ENCODE data around the gene STRA8.
"Not testable (repeated sequence)": the region's sequence is repeated elsewhere in the genome, so short reads cannot be mapped to it uniquely, and the experiment has no call there.

STRA8 gene

DNA sequence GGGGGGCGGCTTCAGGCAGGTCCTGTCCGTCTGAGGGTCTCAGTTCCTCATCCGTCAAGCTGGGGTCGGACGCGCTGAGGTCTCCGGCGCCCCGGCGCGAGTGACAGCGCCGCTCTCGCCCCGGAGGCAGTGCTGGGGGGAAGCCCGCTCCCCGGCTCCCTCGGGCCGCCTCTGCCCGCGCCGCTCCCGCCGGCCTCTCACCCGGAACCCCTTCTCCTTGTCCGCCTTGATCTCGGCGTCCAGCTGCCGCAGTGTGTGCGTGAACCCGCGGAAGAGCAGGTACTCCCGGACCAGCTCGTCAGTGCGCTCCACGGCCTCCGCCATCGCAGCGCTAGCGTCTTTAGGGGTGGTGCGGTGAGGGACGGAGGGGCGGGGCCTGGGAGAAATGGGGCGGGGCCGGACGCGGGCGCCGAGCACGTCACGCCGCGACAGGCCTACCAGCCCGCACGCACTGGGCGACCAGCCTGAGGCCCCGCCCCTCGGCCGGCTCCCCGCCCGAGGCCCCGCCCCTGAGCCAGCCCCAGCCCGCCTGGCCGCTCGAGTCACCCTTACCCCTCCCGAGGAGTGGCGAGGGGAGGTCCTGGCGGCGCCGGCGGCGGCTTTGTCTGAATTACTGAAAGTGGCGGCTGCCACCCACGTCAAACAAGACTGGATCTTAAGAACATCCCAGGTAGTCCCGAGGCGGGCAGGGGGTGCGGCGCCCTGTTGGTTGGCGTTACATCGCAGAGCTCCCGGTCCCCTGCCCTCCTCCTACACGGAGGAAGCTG, 22.3 kb upstream of the STRA8 start, which contains the start of gene WDR91:
Gene WDR91, minus strand, starts transcription at position 348 of the 767 bp plus-strand sequence. Its CDS starts 24 bp downstream, at position 324.
- peak; percentile 84 for DNase-seq (ENCODE audit: low read depth, low spot score)
- TF ChIP-seq SUZ12 (IDR thresholded peaks at IDR 0.05; ENCODE audit: extremely low read depth, insufficient read depth, insufficient read length) (no peak), ZNF274 (IDR thresholded peaks at IDR 0.05; ENCODE audit: low read depth, low read length) (no peak), YY1 (IDR thresholded peaks at IDR 0.05; ENCODE audit: insufficient read depth, insufficient read length) (no peak)
- H3K4me3 ChIP-seq (ENCODE audit: insufficient read length, low read depth): peak within 1 kb of the TSS; percentile 78

GRCh38 chr7:135211946-135212685, 21.5 kb upstream of the STRA8 start:
- not testable (repeated sequence) for H3K4me1 ChIP-seq (ENCODE audit: insufficient read depth, insufficient read length); H3K9me3 ChIP-seq (ENCODE audit: insufficient read depth, low read length); DNase-seq (ENCODE audit: low read depth, low spot score); H3K27me3 ChIP-seq (ENCODE audit: insufficient read depth, insufficient read length); H3K36me3 ChIP-seq (ENCODE audit: insufficient read depth, insufficient read length, low read length)
- Histone ChIP-seq H3K4me3 (ENCODE audit: insufficient read length, low read depth) (peak overlapping the region; percentile 53), H3K9ac (ENCODE audit: insufficient read length, low read depth) (peak overlapping the region; percentile 59)

More for the DNA sequence above, 22.3 kb upstream of the STRA8 start, which contains the start of gene WDR91:
- peaks cover 2% of the 10 kb centered on the region for H3K4me1 ChIP-seq (ENCODE audit: insufficient read depth, insufficient read length)
- peak within 1 kb of the TSS; percentile 90 for H3K9ac ChIP-seq (ENCODE audit: insufficient read length, low read depth)
- peaks cover 9% of the 10 kb centered on the region for H3K27me3 ChIP-seq (ENCODE audit: insufficient read depth, insufficient read length)
- H3K9me3 ChIP-seq (ENCODE audit: insufficient read depth, low read length): no peaks in the 10 kb centered on the region
- peaks cover 7% of the 10 kb centered on the region for H3K36me3 ChIP-seq (ENCODE audit: insufficient read depth, insufficient read length, low read length)

DNA sequence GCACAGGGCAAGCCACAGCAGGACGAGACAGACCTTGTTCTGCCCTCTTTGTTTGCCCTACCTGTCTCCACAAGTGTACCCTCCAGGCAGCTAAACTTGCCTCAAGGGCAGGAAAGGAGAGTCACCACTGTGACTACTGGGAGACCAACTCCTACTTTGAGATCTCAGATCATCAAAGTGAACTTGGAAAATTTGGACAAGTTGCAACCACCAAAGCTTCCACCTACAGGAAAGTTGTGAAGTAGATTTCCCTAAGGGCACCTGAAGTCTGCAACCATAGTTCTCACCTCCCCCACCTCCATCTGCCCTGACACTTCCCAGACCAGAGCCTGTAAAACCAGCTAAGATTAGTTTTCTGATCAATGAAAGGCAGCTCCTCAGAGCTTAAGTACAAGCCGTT, 19.8 kb upstream of the STRA8 start:
- Histone ChIP-seq H3K9me3 (ENCODE audit: insufficient read depth, low read length) (no peaks in the 10 kb centered on the region), H3K4me1 (ENCODE audit: insufficient read depth, insufficient read length) (no peaks in the 10 kb centered on the region), H3K27me3 (ENCODE audit: insufficient read depth, insufficient read length) (peaks cover 9% of the 10 kb centered on the region), H3K36me3 (ENCODE audit: insufficient read depth, insufficient read length, low read length) (peaks cover 4% of the 10 kb centered on the region), H3K9ac (ENCODE audit: insufficient read length, low read depth) (no peak overlapping the region), H3K4me3 (ENCODE audit: insufficient read length, low read depth) (no peak overlapping the region)
- DNase-seq (ENCODE audit: low read depth, low spot score): no peak
- no peak for TF ChIP-seq SUZ12 (IDR thresholded peaks at IDR 0.05; ENCODE audit: extremely low read depth, insufficient read depth, insufficient read length)
- no peak for TF ChIP-seq YY1 (IDR thresholded peaks at IDR 0.05; ENCODE audit: insufficient read depth, insufficient read length)
- no peak for TF ChIP-seq ZNF274 (IDR thresholded peaks at IDR 0.05; ENCODE audit: low read depth, low read length)

GRCh38 chr7:135215180-135215579, 18.5 kb upstream of the STRA8 start:
- DNase-seq (ENCODE audit: low read depth, low spot score): no peak
- Histone ChIP-seq H3K9me3 (ENCODE audit: insufficient read depth, low read length) (no peaks in the 10 kb centered on the region), H3K27me3 (ENCODE audit: insufficient read depth, insufficient read length) (peaks cover 9% of the 10 kb centered on the region), H3K36me3 (ENCODE audit: insufficient read depth, insufficient read length, low read length) (no peaks in the 10 kb centered on the region), H3K9ac (ENCODE audit: insufficient read length, low read depth) (no peak overlapping the region), H3K4me1 (ENCODE audit: insufficient read depth, insufficient read length) (no peaks in the 10 kb centered on the region), H3K4me3 (ENCODE audit: insufficient read length, low read depth) (no peak overlapping the region)
- TF ChIP-seq SUZ12 (IDR thresholded peaks at IDR 0.05; ENCODE audit: extremely low read depth, insufficient read depth, insufficient read length): no peak
- no peak for TF ChIP-seq YY1 (IDR thresholded peaks at IDR 0.05; ENCODE audit: insufficient read depth, insufficient read length)
- no peak for TF ChIP-seq ZNF274 (IDR thresholded peaks at IDR 0.05; ENCODE audit: low read depth, low read length)

GRCh38 chr7:135215698-135216097, 17.9 kb upstream of the STRA8 start:
- DNase-seq (ENCODE audit: low read depth, low spot score): no peak
- Histone ChIP-seq H3K27me3 (ENCODE audit: insufficient read depth, insufficient read length) (peaks cover 5% of the 10 kb centered on the region), H3K4me3 (ENCODE audit: insufficient read length, low read depth) (no peak overlapping the region), H3K4me1 (ENCODE audit: insufficient read depth, insufficient read length) (no peaks in the 10 kb centered on the region), H3K36me3 (ENCODE audit: insufficient read depth, insufficient read length, low read length) (no peaks in the 10 kb centered on the region), H3K9ac (ENCODE audit: insufficient read length, low read depth) (no peak overlapping the region), H3K9me3 (ENCODE audit: insufficient read depth, low read length) (no peaks in the 10 kb centered on the region)
- TF ChIP-seq SUZ12 (IDR thresholded peaks at IDR 0.05; ENCODE audit: extremely low read depth, insufficient read depth, insufficient read length): no peak
- TF ChIP-seq YY1 (IDR thresholded peaks at IDR 0.05; ENCODE audit: insufficient read depth, insufficient read length): no peak
- TF ChIP-seq ZNF274 (IDR thresholded peaks at IDR 0.05; ENCODE audit: low read depth, low read length): no peak

GRCh38 chr7:135217645-135218509, 15.8 kb upstream of the STRA8 start:
- Histone ChIP-seq H3K9me3 (ENCODE audit: insufficient read depth, low read length) (no peaks in the 10 kb centered on the region), H3K27me3 (ENCODE audit: insufficient read depth, insufficient read length) (no peaks in the 10 kb centered on the region), H3K4me3 (ENCODE audit: insufficient read length, low read depth) (no peak overlapping the region), H3K36me3 (ENCODE audit: insufficient read depth, insufficient read length, low read length) (no peaks in the 10 kb centered on the region), H3K4me1 (ENCODE audit: insufficient read depth, insufficient read length) (no peaks in the 10 kb centered on the region), H3K9ac (ENCODE audit: insufficient read length, low read depth) (no peak overlapping the region)
- DNase-seq (ENCODE audit: low read depth, low spot score): no peak
- TF ChIP-seq ZNF274 (IDR thresholded peaks at IDR 0.05; ENCODE audit: low read depth, low read length) (no peak), YY1 (IDR thresholded peaks at IDR 0.05; ENCODE audit: insufficient read depth, insufficient read length) (no peak), SUZ12 (IDR thresholded peaks at IDR 0.05; ENCODE audit: extremely low read depth, insufficient read depth, insufficient read length) (no peak)
